ENCODE data around the gene LTBP3.

The LTBP3 gene

GRCh38 chr11:65506772-65507505 lies 51.2 kb downstream of the LTBP3 start:
- peak; percentile 20 to 85 for DNase-seq (ENCODE audit: low read depth in 2 of 2)

GRCh38 chr11:65506290-65506771 lies 51.8 kb downstream of the LTBP3 start:
- no peak for DNase-seq (ENCODE audit: low read depth in 2 of 2)

- DNase-seq (ENCODE audit: low read depth in 2 of 2), result no peak
Measured at GRCh38 chr11:65505466-65506289, 52.5 kb downstream of the LTBP3 start.

DNA sequence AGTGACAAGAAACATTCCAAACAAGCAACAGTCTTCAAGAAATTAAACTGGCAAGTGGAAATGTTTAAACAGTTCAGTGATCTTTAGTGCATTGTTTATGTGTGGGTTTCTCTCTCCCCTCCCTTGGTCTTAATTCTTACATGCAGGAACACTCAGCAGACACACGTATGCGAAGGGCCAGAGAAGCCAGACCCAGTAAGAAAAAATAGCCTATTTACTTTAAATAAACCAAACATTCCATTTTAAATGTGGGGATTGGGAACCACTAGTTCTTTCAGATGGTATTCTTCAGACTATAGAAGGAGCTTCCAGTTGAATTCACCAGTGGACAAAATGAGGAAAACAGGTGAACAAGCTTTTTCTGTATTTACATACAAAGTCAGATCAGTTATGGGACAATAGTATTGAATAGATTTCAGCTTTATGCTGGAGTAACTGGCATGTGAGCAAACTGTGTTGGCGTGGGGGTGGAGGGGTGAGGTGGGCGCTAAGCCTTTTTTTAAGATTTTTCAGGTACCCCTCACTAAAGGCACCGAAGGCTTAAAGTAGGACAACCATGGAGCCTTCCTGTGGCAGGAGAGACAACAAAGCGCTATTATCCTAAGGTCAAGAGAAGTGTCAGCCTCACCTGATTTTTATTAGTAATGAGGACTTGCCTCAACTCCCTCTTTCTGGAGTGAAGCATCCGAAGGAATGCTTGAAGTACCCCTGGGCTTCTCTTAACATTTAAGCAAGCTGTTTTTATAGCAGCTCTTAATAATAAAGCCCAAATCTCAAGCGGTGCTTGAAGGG lies 53.3 kb downstream of the LTBP3 start:
- peak in 1 of 2 experiments; percentile 9 for DNase-seq (ENCODE audit: low read depth in 2 of 2)

DNA sequence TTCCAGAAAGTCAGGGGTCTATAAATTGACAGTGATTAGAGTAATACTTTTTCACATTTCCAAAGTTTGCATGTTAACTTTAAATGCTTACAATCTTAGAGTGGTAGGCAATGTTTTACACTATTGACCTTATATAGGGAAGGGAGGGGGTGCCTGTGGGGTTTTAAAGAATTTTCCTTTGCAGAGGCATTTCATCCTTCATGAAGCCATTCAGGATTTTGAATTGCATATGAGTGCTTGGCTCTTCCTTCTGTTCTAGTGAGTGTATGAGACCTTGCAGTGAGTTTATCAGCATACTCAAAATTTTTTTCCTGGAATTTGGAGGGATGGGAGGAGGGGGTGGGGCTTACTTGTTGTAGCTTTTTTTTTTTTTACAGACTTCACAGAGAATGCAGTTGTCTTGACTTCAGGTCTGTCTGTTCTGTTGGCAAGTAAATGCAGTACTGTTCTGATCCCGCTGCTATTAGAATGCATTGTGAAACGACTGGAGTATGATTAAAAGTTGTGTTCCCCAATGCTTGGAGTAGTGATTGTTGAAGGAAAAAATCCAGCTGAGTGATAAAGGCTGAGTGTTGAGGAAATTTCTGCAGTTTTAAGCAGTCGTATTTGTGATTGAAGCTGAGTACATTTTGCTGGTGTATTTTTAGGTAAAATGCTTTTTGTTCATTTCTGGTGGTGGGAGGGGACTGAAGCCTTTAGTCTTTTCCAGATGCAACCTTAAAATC lies 54.0 kb downstream of the LTBP3 start:
- peak in 1 of 2 experiments; percentile 43 for DNase-seq (ENCODE audit: low read depth in 2 of 2)

- DNase-seq (ENCODE audit: low read depth in 2 of 2), result no peak
Measured at GRCh38 chr11:65503368-65503948, 54.7 kb downstream of the LTBP3 start.

DNA sequence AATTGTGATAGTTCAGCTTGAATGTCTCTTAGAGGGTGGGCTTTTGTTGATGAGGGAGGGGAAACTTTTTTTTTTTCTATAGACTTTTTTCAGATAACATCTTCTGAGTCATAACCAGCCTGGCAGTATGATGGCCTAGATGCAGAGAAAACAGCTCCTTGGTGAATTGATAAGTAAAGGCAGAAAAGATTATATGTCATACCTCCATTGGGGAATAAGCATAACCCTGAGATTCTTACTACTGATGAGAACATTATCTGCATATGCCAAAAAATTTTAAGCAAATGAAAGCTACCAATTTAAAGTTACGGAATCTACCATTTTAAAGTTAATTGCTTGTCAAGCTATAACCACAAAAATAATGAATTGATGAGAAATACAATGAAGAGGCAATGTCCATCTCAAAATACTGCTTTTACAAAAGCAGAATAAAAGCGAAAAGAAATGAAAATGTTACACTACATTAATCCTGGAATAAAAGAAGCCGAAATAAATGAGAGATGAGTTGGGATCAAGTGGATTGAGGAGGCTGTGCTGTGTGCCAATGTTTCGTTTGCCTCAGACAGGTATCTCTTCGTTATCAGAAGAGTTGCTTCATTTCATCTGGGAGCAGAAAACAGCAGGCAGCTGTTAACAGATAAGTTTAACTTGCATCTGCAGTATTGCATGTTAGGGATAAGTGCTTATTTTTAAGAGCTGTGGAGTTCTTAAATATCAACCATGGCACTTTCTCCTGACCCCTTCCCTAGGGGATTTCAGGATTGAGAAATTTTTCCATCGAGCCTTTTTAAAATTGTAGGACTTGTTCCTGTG lies 55.4 kb downstream of the LTBP3 start:
- no peak for DNase-seq (ENCODE audit: low read depth in 2 of 2)

- DNase-seq (ENCODE audit: low read depth in 2 of 2), result no peak
Measured at GRCh38 chr11:65502274-65502554, 55.9 kb downstream of the LTBP3 start.

- DNase-seq (ENCODE audit: low read depth in 2 of 2), result no peak
Measured at GRCh38 chr11:65501472-65502273, 56.5 kb downstream of the LTBP3 start.

DNA sequence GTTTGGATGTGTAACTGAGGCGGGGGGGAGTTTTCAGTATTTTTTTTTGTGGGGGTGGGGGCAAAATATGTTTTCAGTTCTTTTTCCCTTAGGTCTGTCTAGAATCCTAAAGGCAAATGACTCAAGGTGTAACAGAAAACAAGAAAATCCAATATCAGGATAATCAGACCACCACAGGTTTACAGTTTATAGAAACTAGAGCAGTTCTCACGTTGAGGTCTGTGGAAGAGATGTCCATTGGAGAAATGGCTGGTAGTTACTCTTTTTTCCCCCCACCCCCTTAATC lies 57.0 kb downstream of the LTBP3 start:
- DNase-seq (ENCODE audit: low read depth in 2 of 2), result no peak

- no peak for DNase-seq (ENCODE audit: low read depth in 2 of 2)
Measured at GRCh38 chr11:65500387-65501185, 57.6 kb downstream of the LTBP3 start.

DNA sequence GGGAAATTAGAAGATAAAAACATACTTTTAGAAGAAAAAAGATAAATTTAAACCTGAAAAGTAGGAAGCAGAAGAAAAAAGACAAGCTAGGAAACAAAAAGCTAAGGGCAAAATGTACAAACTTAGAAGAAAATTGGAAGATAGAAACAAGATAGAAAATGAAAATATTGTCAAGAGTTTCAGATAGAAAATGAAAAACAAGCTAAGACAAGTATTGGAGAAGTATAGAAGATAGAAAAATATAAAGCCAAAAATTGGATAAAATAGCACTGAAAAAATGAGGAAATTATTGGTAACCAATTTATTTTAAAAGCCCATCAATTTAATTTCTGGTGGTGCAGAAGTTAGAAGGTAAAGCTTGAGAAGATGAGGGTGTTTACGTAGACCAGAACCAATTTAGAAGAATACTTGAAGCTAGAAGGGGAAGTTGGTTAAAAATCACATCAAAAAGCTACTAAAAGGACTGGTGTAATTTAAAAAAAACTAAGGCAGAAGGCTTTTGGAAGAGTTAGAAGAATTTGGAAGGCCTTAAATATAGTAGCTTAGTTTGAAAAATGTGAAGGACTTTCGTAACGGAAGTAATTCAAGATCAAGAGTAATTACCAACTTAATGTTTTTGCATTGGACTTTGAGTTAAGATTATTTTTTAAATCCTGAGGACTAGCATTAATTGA lies 58.3 kb downstream of the LTBP3 start:
- no peak for DNase-seq (ENCODE audit: low read depth in 2 of 2)

GRCh38 chr11:65498977-65499712 lies 59.0 kb downstream of the LTBP3 start, which contains the start of gene MALAT1:
Gene MALAT1, plus strand, starts transcription at chr11:65499045.
- DNase-seq (ENCODE audit: low read depth in 2 of 2), result peak; percentile 94 to 95

DNA sequence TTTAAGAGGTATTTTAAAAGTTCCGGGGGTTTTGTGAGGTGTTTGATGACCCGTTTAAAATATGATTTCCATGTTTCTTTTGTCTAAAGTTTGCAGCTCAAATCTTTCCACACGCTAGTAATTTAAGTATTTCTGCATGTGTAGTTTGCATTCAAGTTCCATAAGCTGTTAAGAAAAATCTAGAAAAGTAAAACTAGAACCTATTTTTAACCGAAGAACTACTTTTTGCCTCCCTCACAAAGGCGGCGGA lies 59.5 kb downstream of the LTBP3 start:
- no peak for DNase-seq (ENCODE audit: low read depth in 2 of 2)

- no peak for DNase-seq (ENCODE audit: low read depth in 2 of 2)
Measured at GRCh38 chr11:65498042-65498726, 60.0 kb downstream of the LTBP3 start.

- peak; percentile 98 for DNase-seq (ENCODE audit: low read depth in 2 of 2)
Measured at GRCh38 chr11:65497141-65498041, 60.8 kb downstream of the LTBP3 start.

Measured in fibroblast of skin of left biceps (primary cell).